A549 (cell line): ENCODE results near the gene KIAA0825. TPM values are rescaled to one million over a fixed set of nuclear protein-coding genes. Genes with fewer than 3 reads are reported as not detected.

Experiments used
- ATAC-seq, 2 experiments: fragments of 200-7000 bp in 1 of 2; fragments of >200 bp in 1 of 2; cut with Nextera tagmentation in 1 of 2; cut with Tn5 transposase in 1 of 2; 3 replicates each; pipeline versions ENCODE4 v1.8.0 to v1.9.1; 2018 to 2020; ENCODE audit warnings: mild to moderate bottlenecking in 1 of 2, moderate library complexity in 1 of 2
- CTCF ChIA-PET: fragments of 300-600 bp; sonication (Branson Sonifier 250); formaldehyde crosslinking; extraction: SDS; loops from one replicate; lab custom pipeline; 2021; ENCODE audit warnings: antibody characterized with exemption, inconsistent platforms; lab: Yijun Ruan, JAX
- POLR2A ChIA-PET: fragments of 350-600 bp; formaldehyde crosslinking; extraction: SDS; loops from one replicate; lab custom pipeline; 2021; ENCODE audit warnings: antibody characterized with exemption, inconsistent platforms; lab: Yijun Ruan, JAX
- DNase-seq, 2 experiments: peaks; one replicate each; pipeline versions ENCODE4 v3.0.0 to v3.0.0-alpha.2; 2011 to 2016; ENCODE audit warnings: low read depth in 1 of 2, low spot score in 1 of 2
- FAIRE-seq: peaks from 2 replicates; lab custom pipeline; 2011; peaks lifted over from hg19 to GRCh38; lab: Jason Lieb, UNC
- H3K27ac ChIP-seq, 2 experiments: fragments of >200 bp; sonication (Bioruptor Twin); formaldehyde crosslinking; 3 replicates each; pipeline ENCODE4 v1.5.1; 2016 to 2017
- H3K4me1 ChIP-seq: fragments of >200 bp; sonication (Bioruptor Twin); formaldehyde crosslinking; 3 replicates; pipeline ENCODE4 v1.6.1; 2016
- H3K4me2 ChIP-seq: fragments of >200 bp; sonication (Bioruptor Twin); formaldehyde crosslinking; 3 replicates; pipeline ENCODE4 v1.6.1; 2016
- H3K4me3 ChIP-seq: fragments of >200 bp; sonication (Bioruptor Twin); formaldehyde crosslinking; 3 replicates; pipeline ENCODE4 v1.5.1; 2016
- H3K9me3 ChIP-seq: fragments of >200 bp; sonication (Bioruptor Twin); formaldehyde crosslinking; 3 replicates; pipeline ENCODE4 v1.6.1; 2016
- BCL3 ChIP-seq: fragments of >200 bp; sonication (Bioruptor Twin); formaldehyde crosslinking; IDR thresholded peaks from 3 replicates; pipeline ENCODE4 v1.6.1; 2016
- CBX8 ChIP-seq: fragments of 200-600 bp; sonication (generic); IDR thresholded peaks from 2 replicates; pipeline ENCODE4 v1.6.1; 2016
- CHD2 ChIP-seq: fragments of 150-350 bp; IDR thresholded peaks from 2 replicates; pipeline ENCODE4 v1.6.1; 2014; ENCODE audit warnings: low read length; ENCODE audit not compliant: partially characterized antibody
- EHF ChIP-seq: fragments of 250-450 bp; sonication (Bioruptor Pico); IDR thresholded peaks from 2 replicates; pipeline ENCODE4 v1.5.0; 2020; ENCODE audit warnings: mild to moderate bottlenecking
- FOXS1 ChIP-seq: fragments of 250-450 bp; sonication (Bioruptor Pico); IDR thresholded peaks from 2 replicates; pipeline ENCODE4 v1.5.0; 2020; ENCODE audit warnings: mild to moderate bottlenecking, moderate library complexity
- HDAC2 ChIP-seq: fragments of 200-600 bp; sonication (generic); IDR thresholded peaks from 2 replicates; pipeline ENCODE4 v1.6.1; 2016
- HMGXB4 ChIP-seq: fragments of 250-450 bp; sonication (Bioruptor Pico); IDR thresholded peaks from 2 replicates; pipeline ENCODE4 v1.5.0; 2021; ENCODE audit warnings: mild to moderate bottlenecking, moderate library complexity, borderline replicate concordance
- JUN ChIP-seq, 2 experiments: fragments of >200 bp; sonication (Bioruptor Twin); formaldehyde crosslinking; IDR thresholded peaks; 2 replicates in 1 of 2; 3 replicates in 1 of 2; pipeline ENCODE4 v1.6.1; 2016 to 2017
- JUNB ChIP-seq: fragments of >200 bp; sonication (Bioruptor Twin); formaldehyde crosslinking; IDR thresholded peaks from 2 replicates; pipeline ENCODE4 v1.6.1; 2016
- MAFK ChIP-seq: fragments of 450-650 bp; IDR thresholded peaks from 2 replicates; pipeline ENCODE4 v1.6.1; 2014; ENCODE audit not compliant: partially characterized antibody
- NFE2L2 ChIP-seq: fragments of 150-350 bp; conservative IDR thresholded peaks from 2 replicates; pipeline ENCODE4 v1.6.1; 2014; ENCODE audit warnings: low read length
- NPAS2 ChIP-seq: fragments of 250-450 bp; sonication (Bioruptor Pico); IDR thresholded peaks from 2 replicates; pipeline ENCODE4 v1.8.0; 2022; ENCODE audit warnings: mild to moderate bottlenecking, moderate library complexity, borderline replicate concordance
- RAD21 ChIP-seq, 2 experiments: fragments of >200 bp in 1 of 2; sonication (Bioruptor Twin) in 1 of 2; formaldehyde crosslinking in 1 of 2; IDR thresholded peaks in 1 of 2; conservative IDR thresholded peaks in 1 of 2; 2 replicates in 1 of 2; 3 replicates in 1 of 2; pipeline ENCODE4 v1.6.1; 2012 to 2018; ENCODE audit warnings: inconsistent platforms in 1 of 2
- SMC3 ChIP-seq: fragments of >200 bp; sonication (Bioruptor Twin); formaldehyde crosslinking; IDR thresholded peaks from 3 replicates; pipeline ENCODE4 v1.6.1; 2018; ENCODE audit warnings: inconsistent platforms
- ZC3H11A ChIP-seq: fragments of 450-650 bp; IDR thresholded peaks from 2 replicates; pipeline ENCODE4 v1.6.1; 2014; ENCODE audit warnings: antibody characterized with exemption, mild to moderate bottlenecking
- ZFP36 ChIP-seq: fragments of 450-650 bp; IDR thresholded peaks from 2 replicates; pipeline ENCODE4 v1.6.1; 2014; ENCODE audit warnings: borderline replicate concordance; ENCODE audit not compliant: partially characterized antibody
- WGBS: methylation state at CpG from one replicate; pipeline ENCODE4 v1.1.6; 2017; ENCODE audit errors: missing lambda C conversion rate; 5-methylcytosine and 5-hydroxymethylcytosine counted together
- polyA plus RNA-seq, 4 experiments: library from polyadenylated mRNA; depleted of rRNA in 3 of 4; stranded (reverse); fragments of >200 nt; fragmentation: RNase III in 1 of 4; extraction: RNeasy Plus Mini Kit Qiagen cat#74134 plus additional on column Dnase treatment in 1 of 4; gene quantifications; 2 replicates in 3 of 4; 3 replicates in 1 of 4; pipeline ENCODE4 v1.2.3, GENCODE V29; 2011 to 2017
- TF ChIP-seq, protein P1 (sequence below): fragments of 200-600 bp; sonication (generic); IDR thresholded peaks from 2 replicates; pipeline ENCODE4 v1.6.1; 2016; ENCODE audit warnings: antibody characterized with exemption, mild to moderate bottlenecking, moderate library complexity
- TF ChIP-seq, protein P2 (sequence below): fragments of 450-650 bp; IDR thresholded peaks from 2 replicates; pipeline ENCODE4 v1.6.1; 2014; ENCODE audit warnings: antibody characterized with exemption

The KIAA0825 gene
- polyA plus RNA-seq, 2 of the 4 experiments (the other 2 are of a cell fraction): 0.57 to 0.80 TPM

DNA sequence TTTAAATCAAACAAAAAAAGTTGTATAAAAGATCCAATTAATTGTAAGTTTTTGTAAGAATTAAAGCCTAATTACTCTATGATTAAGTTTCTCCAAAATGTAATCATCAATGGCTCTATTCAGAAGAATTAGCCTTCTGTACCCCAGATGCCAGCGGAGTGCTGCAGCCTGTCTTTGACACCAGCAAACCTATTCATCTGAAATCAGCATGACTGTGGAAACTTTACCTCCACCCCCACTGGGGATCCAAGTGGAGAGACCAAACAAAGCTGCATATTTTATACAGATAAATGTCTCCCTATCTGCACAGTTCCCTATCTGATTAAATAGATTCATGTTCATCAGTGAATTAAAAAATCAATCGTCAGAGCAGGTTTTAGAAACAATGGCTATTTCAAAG lies 426.8 kb downstream of the KIAA0825 start:
- ATAC-seq (no peak), DNase-seq (no peak), FAIRE-seq (no peak)
- TF ChIP-seq CBX8: no peak
- no peak overlapping the region for H3K27ac ChIP-seq
- WGBS: 87% methylated on average over 2 of the region's 2 CpGs
- no peaks in the 10 kb centered on the region for H3K4me1 ChIP-seq
- no peak overlapping the region for H3K4me3 ChIP-seq
- POLR2A ChIA-PET: no interaction called here
- CTCF ChIA-PET: no interaction called here
- H3K4me2 ChIP-seq: no peak overlapping the region
- no peaks in the 10 kb centered on the region for H3K9me3 ChIP-seq

GRCh38 chr5:94188725-94189124 lies 429.7 kb downstream of the KIAA0825 start:
- Histone ChIP-seq H3K9me3 (no peaks in the 10 kb centered on the region), H3K4me3 (no peak overlapping the region), H3K27ac (no peak overlapping the region), H3K4me1 (no peaks in the 10 kb centered on the region), H3K4me2 (no peak overlapping the region)
- FAIRE-seq: no peak
- CTCF ChIA-PET: no interaction called here
- ATAC-seq: no peak
- 9% methylated on average over 2 of the region's 2 CpGs for WGBS
- TF ChIP-seq, protein P1, sequence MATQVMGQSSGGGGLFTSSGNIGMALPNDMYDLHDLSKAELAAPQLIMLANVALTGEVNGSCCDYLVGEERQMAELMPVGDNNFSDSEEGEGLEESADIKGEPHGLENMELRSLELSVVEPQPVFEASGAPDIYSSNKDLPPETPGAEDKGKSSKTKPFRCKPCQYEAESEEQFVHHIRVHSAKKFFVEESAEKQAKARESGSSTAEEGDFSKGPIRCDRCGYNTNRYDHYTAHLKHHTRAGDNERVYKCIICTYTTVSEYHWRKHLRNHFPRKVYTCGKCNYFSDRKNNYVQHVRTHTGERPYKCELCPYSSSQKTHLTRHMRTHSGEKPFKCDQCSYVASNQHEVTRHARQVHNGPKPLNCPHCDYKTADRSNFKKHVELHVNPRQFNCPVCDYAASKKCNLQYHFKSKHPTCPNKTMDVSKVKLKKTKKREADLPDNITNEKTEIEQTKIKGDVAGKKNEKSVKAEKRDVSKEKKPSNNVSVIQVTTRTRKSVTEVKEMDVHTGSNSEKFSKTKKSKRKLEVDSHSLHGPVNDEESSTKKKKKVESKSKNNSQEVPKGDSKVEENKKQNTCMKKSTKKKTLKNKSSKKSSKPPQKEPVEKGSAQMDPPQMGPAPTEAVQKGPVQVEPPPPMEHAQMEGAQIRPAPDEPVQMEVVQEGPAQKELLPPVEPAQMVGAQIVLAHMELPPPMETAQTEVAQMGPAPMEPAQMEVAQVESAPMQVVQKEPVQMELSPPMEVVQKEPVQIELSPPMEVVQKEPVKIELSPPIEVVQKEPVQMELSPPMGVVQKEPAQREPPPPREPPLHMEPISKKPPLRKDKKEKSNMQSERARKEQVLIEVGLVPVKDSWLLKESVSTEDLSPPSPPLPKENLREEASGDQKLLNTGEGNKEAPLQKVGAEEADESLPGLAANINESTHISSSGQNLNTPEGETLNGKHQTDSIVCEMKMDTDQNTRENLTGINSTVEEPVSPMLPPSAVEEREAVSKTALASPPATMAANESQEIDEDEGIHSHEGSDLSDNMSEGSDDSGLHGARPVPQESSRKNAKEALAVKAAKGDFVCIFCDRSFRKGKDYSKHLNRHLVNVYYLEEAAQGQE: no peak
- peak; percentile 24 for TF ChIP-seq ZFP36
- TF ChIP-seq EHF (CRISPR knock-in tag): no peak
- TF ChIP-seq MAFK: no peak
- POLR2A ChIA-PET: no interaction called here
- DNase-seq: no peak

DNA sequence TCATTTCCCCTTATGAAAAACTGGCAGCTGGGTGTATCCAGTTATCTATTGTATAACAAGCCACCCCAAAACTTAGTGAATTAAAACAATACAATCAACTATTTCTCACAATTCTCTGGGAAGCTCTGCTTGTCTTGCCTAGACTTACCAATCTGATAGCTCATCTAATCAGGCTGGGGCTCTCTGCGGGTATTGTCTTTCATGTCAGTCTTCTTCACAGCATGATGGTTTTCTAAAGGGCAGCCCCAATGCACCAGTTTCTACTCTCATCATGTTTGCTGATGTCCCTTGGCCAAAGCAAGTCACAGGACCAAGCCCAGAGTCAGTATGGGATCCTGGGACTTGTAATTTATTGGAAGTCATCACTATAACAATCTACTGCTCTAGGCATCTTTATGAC lies 433.5 kb downstream of the KIAA0825 start:
- no peak for ATAC-seq
- no peak for TF ChIP-seq NPAS2
- TF ChIP-seq JUN (IDR thresholded peaks at IDR 0.05): no peak
- no peak for TF ChIP-seq CHD2
- no peak for TF ChIP-seq ZC3H11A
- TF ChIP-seq, protein P2, sequence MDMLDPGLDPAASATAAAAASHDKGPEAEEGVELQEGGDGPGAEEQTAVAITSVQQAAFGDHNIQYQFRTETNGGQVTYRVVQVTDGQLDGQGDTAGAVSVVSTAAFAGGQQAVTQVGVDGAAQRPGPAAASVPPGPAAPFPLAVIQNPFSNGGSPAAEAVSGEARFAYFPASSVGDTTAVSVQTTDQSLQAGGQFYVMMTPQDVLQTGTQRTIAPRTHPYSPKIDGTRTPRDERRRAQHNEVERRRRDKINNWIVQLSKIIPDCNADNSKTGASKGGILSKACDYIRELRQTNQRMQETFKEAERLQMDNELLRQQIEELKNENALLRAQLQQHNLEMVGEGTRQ: no peak
- TF ChIP-seq SMC3: no peak
- TF ChIP-seq HMGXB4 (CRISPR knock-in tag): no peak
- no peak for TF ChIP-seq JUNB
- TF ChIP-seq ZFP36: no peak
- no peak for TF ChIP-seq HDAC2
- WGBS: 75% methylated on average over 1 of the region's 1 CpG
- H3K9me3 ChIP-seq: no peaks in the 10 kb centered on the region
- no peak overlapping the region for H3K4me2 ChIP-seq
- CTCF ChIA-PET: no interaction called here
- no peak overlapping the region for H3K27ac ChIP-seq
- no peaks in the 10 kb centered on the region for H3K4me1 ChIP-seq
- H3K4me3 ChIP-seq: no peak overlapping the region
- POLR2A ChIA-PET: no interaction called here
- FAIRE-seq: no peak
- no peak for DNase-seq

DNA sequence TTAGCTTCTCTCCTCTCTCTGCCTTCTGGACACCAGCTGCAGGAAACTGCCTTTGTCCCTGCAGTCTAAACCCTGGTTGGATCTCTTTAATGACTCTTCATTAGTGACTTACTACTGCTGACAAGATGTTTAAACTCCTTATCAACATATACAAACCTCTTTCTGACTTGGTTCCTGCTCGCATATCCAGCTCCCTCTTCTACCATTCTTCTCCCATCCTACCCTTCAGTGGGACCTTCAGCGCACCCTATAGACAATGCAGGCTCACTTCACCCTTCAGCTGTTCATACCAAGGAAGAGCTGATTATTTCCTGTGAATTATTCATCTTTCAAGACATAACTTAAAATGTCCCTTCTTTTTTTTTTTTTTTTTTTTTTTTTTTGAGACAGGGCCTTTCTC lies 436.5 kb downstream of the KIAA0825 start:
- H3K27ac ChIP-seq: no peak overlapping the region
- peak; percentile 82 to 90; a peak in 5 of 6 replicates for ATAC-seq
- POLR2A ChIA-PET: no interaction called here
- H3K4me1 ChIP-seq: no peaks in the 10 kb centered on the region
- TF ChIP-seq BCL3: no peak
- no peak for TF ChIP-seq FOXS1 (CRISPR knock-in tag)
- no peak for TF ChIP-seq NFE2L2
- TF ChIP-seq RAD21 (conservative IDR thresholded peaks at IDR 0.05 in 1 of 2, IDR thresholded peaks at IDR 0.05 in 1 of 2): peak in 1 of 2 experiments; percentile 40; a peak in 1 of 5 replicates
- TF ChIP-seq, all 56 proteins: peak for 1
- DNase-seq (peak in 1 of 2 experiments; percentile 44), FAIRE-seq (no peak)
- Histone ChIP-seq H3K9me3 (no peaks in the 10 kb centered on the region), H3K4me2 (no peak overlapping the region), H3K4me3 (no peak overlapping the region)
- WGBS: 36% methylated on average over 2 of the region's 2 CpGs
- CTCF ChIA-PET: interaction anchor here (0.6 to 0.7 kb wide), 2 partner anchors 277 to 629 kb away, joined by 3 read pairs; no protein-coding TSS in a partner anchor
